ENCODE results near the gene CYP8B1. TPM values are rescaled to one million over a fixed set of nuclear protein-coding genes. Genes with fewer than 3 reads are reported as not detected.

CYP8B1 gene
- total and polyA plus RNA-seq, 11 donors, result 0.14 TPM; not detected in 10

GRCh38 chr3:42827654-42828053 lies 48.0 kb downstream of the CYP8B1 start:
- no peak for TF ChIP-seq POLR2A (IDR thresholded peaks at IDR 0.05)
- TF ChIP-seq CTCF (IDR thresholded peaks at IDR 0.05), result no peak
- Histone ChIP-seq H3K9me3 (no peaks in the 10 kb centered on the region), H3K4me1 (peaks cover 0 to 8% (median 0%) of the 10 kb centered on the region in 12 donors), H3K27ac (no peak overlapping the region), H3K4me3 (no peak overlapping the region), H3K36me3 (no peaks in the 10 kb centered on the region), H3K27me3 (no peaks in the 10 kb centered on the region)
- intact Hi-C loops (cut with DNase I), result loop anchor here in 1 of 10 donors (5.0 kb wide), 1 partner anchor 45 kb away; no protein-coding TSS in a partner anchor
- 66 to 75% (median 74%) methylated on average over 4 of the region's 4 CpGs for WGBS, 4 donors
- ATAC-seq (no peak), DNase-seq (no peak)

GRCh38 chr3:42827023-42827422 lies 48.7 kb downstream of the CYP8B1 start:
- H3K27me3 ChIP-seq, result no peaks in the 10 kb centered on the region
- H3K4me1 ChIP-seq, result peaks cover 0 to 8% (median 0%) of the 10 kb centered on the region in 12 donors
- no peak overlapping the region for H3K4me3 ChIP-seq
- no peak for ATAC-seq
- H3K36me3 ChIP-seq, result no peaks in the 10 kb centered on the region
- DNase-seq, result no peak
- H3K27ac ChIP-seq, result no peak overlapping the region
- intact Hi-C loops (cut with DNase I), result loop anchor here in 1 of 10 donors (5.0 kb wide), 1 partner anchor 45 kb away; no protein-coding TSS in a partner anchor
- H3K9me3 ChIP-seq, result no peaks in the 10 kb centered on the region
- TF ChIP-seq POLR2A (IDR thresholded peaks at IDR 0.05) (no peak), CTCF (IDR thresholded peaks at IDR 0.05) (no peak)

GRCh38 chr3:42826141-42826540 lies 49.5 kb downstream of the CYP8B1 start:
- no peak overlapping the region for H3K27ac ChIP-seq
- H3K4me3 ChIP-seq, result no peak overlapping the region
- intact Hi-C loops (cut with DNase I), result loop anchor here in 1 of 10 donors (5.0 kb wide), 1 partner anchor 44 kb away; no protein-coding TSS in a partner anchor
- TF ChIP-seq CTCF (IDR thresholded peaks at IDR 0.05) (no peak), POLR2A (IDR thresholded peaks at IDR 0.05) (no peak)
- no peaks in the 10 kb centered on the region for H3K9me3 ChIP-seq
- no peak for DNase-seq
- H3K4me1 ChIP-seq, result peaks cover 0 to 6% (median 0%) of the 10 kb centered on the region in 12 donors
- H3K36me3 ChIP-seq, result no peaks in the 10 kb centered on the region
- H3K27me3 ChIP-seq, result no peaks in the 10 kb centered on the region
- no peak for ATAC-seq

GRCh38 chr3:42823351-42823750 lies 52.3 kb downstream of the CYP8B1 start:
- H3K27me3 ChIP-seq, result no peaks in the 10 kb centered on the region
- intact Hi-C loops (cut with DNase I), result no loop called here
- no peak for TF ChIP-seq POLR2A (IDR thresholded peaks at IDR 0.05)
- TF ChIP-seq CTCF (IDR thresholded peaks at IDR 0.05), result no peak
- no peaks in the 10 kb centered on the region for H3K36me3 ChIP-seq
- H3K4me3 ChIP-seq, result no peak overlapping the region
- no peaks in the 10 kb centered on the region for H3K4me1 ChIP-seq
- H3K27ac ChIP-seq, result no peak overlapping the region
- H3K9me3 ChIP-seq, result no peaks in the 10 kb centered on the region
- 66 to 75% (median 73%) methylated on average over 2 of the region's 2 CpGs for WGBS, 4 donors
- ATAC-seq, result no peak
- DNase-seq, result no peak
